Measurements from ENCODE around the gene PRSS21. TPM values are rescaled to one million over a fixed set of nuclear protein-coding genes. Genes with fewer than 3 reads are reported as not detected.

PRSS21 gene
- polyA plus RNA-seq, 1 of the 3 experiments (the other 2 are of a cell fraction), result not detected

DNA sequence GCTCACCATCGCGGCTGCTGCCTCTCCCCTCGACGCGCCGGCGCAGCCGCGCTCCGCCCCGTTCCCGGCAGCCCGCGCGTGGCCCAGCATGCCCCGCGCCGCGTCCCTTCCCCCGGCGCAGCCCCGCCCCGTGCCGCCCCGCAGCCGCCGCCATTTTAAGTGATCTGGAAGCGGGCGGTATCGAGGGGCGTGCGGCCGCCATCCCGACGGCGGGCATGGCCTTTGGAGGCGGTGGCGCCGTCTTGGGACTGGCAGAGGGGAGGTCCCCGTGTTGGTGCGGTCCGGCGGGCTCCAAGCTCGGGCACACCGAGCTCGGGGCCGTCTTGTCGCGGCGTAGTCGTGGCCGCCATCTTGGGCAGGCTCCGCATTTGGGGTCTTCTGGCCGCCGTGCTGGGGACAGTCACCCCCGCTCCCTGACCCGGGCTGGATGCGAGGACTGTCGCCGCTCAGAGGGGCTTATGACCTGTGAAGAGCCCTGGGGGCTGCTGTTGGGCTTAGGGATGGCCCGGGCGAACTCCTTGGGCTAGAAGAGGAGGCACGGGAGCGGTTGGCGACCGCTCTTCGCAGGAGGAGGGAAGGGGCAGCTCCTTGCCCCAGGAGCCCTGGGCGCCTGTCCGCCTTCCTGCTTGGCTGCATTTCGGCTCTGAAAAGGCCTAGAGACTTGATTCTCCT is 39.7 kb upstream of the PRSS21 start, which contains the start of gene ELOB:
TSS of gene ELOB (minus strand) at position 50 of the 672 bp plus-strand sequence. CDS start at position 9, 41 bp downstream.
- Histone ChIP-seq H3K9ac (peak within 1 kb of the TSS; percentile 100), H3K4me2 (peak within 1 kb of the TSS; percentile 97), H3K4me1 (ENCODE audit: control insufficient read depth in 1 of 2, insufficient read depth in 2 of 2, low read depth in 1 of 2, low read length in 1 of 2) (peaks cover 11 to 25% of the 10 kb centered on the region in 2 experiments; a peak in 2 of 4 replicates), H3K27me3 (ENCODE audit: insufficient read depth) (no peaks in the 10 kb centered on the region), H3K4me3 (ENCODE audit: low read depth in 2 of 2, low read length in 1 of 2) (peak within 1 kb of the TSS; percentile 88 to 91), H3K9me3 (no peaks in the 10 kb centered on the region), H3K36me3 (replicated peaks in 1 of 2; ENCODE audit: control insufficient read depth in 1 of 2, insufficient read depth in 2 of 2, low read length in 1 of 2) (peaks cover 8 to 18% of the 10 kb centered on the region in 2 experiments), H3K79me2 (ENCODE audit: insufficient read depth) (peaks cover 47% of the 10 kb centered on the region), H3K9me2 (no peaks in the 10 kb centered on the region), H2AFZ (ENCODE audit: low read depth) (no peak within 1 kb of the TSS; the same call in 1 of the 2 replicates), H3F3A (replicated peaks; ENCODE audit: insufficient read depth) (peaks cover 2% of the 10 kb centered on the region), H4K20me1 (ENCODE audit: insufficient read depth) (peaks cover 14% of the 10 kb centered on the region), H3K27ac (ENCODE audit: low read depth in 2 of 2, low read length in 1 of 2) (peak within 1 kb of the TSS; percentile 94 to 97)
- CTCF ChIA-PET, result interaction anchor here (0.9 to 2.2 kb wide), 4 partner anchors 13 to 91 kb away, joined by 3 to 11 read pairs (median 4); no protein-coding TSS in a partner anchor
- DNase-seq, result peak; percentile 99
- WGBS (ENCODE audit: low lambda C conversion rate), result 0% methylated on average over 19 of the region's 70 CpGs
- POLR2A ChIA-PET, result interaction anchor here (0.5 to 2.1 kb wide), 5 partner anchors 14 to 133 kb away, joined by 3 to 6 read pairs (median 4); no protein-coding TSS in a partner anchor
- TF ChIP-seq, protein P1, sequence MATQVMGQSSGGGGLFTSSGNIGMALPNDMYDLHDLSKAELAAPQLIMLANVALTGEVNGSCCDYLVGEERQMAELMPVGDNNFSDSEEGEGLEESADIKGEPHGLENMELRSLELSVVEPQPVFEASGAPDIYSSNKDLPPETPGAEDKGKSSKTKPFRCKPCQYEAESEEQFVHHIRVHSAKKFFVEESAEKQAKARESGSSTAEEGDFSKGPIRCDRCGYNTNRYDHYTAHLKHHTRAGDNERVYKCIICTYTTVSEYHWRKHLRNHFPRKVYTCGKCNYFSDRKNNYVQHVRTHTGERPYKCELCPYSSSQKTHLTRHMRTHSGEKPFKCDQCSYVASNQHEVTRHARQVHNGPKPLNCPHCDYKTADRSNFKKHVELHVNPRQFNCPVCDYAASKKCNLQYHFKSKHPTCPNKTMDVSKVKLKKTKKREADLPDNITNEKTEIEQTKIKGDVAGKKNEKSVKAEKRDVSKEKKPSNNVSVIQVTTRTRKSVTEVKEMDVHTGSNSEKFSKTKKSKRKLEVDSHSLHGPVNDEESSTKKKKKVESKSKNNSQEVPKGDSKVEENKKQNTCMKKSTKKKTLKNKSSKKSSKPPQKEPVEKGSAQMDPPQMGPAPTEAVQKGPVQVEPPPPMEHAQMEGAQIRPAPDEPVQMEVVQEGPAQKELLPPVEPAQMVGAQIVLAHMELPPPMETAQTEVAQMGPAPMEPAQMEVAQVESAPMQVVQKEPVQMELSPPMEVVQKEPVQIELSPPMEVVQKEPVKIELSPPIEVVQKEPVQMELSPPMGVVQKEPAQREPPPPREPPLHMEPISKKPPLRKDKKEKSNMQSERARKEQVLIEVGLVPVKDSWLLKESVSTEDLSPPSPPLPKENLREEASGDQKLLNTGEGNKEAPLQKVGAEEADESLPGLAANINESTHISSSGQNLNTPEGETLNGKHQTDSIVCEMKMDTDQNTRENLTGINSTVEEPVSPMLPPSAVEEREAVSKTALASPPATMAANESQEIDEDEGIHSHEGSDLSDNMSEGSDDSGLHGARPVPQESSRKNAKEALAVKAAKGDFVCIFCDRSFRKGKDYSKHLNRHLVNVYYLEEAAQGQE (IDR thresholded peaks at IDR 0.05; ENCODE audit: low read depth, low read length), result peak; percentile 51; the same call in 1 of the 2 replicates
- TF ChIP-seq, protein P2, sequence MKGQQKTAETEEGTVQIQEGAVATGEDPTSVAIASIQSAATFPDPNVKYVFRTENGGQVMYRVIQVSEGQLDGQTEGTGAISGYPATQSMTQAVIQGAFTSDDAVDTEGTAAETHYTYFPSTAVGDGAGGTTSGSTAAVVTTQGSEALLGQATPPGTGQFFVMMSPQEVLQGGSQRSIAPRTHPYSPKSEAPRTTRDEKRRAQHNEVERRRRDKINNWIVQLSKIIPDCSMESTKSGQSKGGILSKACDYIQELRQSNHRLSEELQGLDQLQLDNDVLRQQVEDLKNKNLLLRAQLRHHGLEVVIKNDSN (IDR thresholded peaks at IDR 0.05; ENCODE audit: borderline replicate concordance, low read depth), result no peak
- TF ChIP-seq NRF1 (IDR thresholded peaks at IDR 0.05; ENCODE audit: low read depth, low read length) (peak; percentile 74), POLR2AphosphoS5 (IDR thresholded peaks at IDR 0.05; ENCODE audit: low read depth, low read length) (peak; percentile 86), MXI1 (IDR thresholded peaks at IDR 0.05; ENCODE audit: low read depth, low read length) (0 out of 2 replicates have a peak, but pooled peaks have one; percentile 17), ELF1 (IDR thresholded peaks at IDR 0.05) (no peak), RFX5 (IDR thresholded peaks at IDR 0.05; ENCODE audit: low read length) (no peak), RAD21 (IDR thresholded peaks at IDR 0.05; ENCODE audit: low read length) (no peak), GABPA (IDR thresholded peaks at IDR 0.05; ENCODE audit: low read depth) (no peak), EZH2phosphoT487 (IDR thresholded peaks at IDR 0.05; ENCODE audit: borderline replicate concordance, low read depth) (no peak), CHD2 (IDR thresholded peaks at IDR 0.05; ENCODE audit: low read length, partially characterized antibody) (peak; percentile 65), SMC3 (IDR thresholded peaks at IDR 0.05; ENCODE audit: low read depth, low read length) (peak; percentile 6; the same call in 1 of the 2 replicates), MEF2A (IDR thresholded peaks at IDR 0.05; ENCODE audit: borderline replicate concordance, low read depth) (no peak), YY1 (IDR thresholded peaks at IDR 0.05; ENCODE audit: low read depth) (peak; percentile 97), FOXJ3 (CRISPR knock-in tag; IDR thresholded peaks at IDR 0.05) (no peak), TEAD4 (IDR thresholded peaks at IDR 0.05; ENCODE audit: borderline replicate concordance, insufficient read depth) (peak; percentile 77), FOSL2 (IDR thresholded peaks at IDR 0.05; ENCODE audit: borderline replicate concordance, low read depth) (no peak), TAF1 (IDR thresholded peaks at IDR 0.05; ENCODE audit: borderline replicate concordance, low read depth, low read length) (peak; percentile 77; the same call in 1 of the 2 replicates)
- TF ChIP-seq, protein P3, sequence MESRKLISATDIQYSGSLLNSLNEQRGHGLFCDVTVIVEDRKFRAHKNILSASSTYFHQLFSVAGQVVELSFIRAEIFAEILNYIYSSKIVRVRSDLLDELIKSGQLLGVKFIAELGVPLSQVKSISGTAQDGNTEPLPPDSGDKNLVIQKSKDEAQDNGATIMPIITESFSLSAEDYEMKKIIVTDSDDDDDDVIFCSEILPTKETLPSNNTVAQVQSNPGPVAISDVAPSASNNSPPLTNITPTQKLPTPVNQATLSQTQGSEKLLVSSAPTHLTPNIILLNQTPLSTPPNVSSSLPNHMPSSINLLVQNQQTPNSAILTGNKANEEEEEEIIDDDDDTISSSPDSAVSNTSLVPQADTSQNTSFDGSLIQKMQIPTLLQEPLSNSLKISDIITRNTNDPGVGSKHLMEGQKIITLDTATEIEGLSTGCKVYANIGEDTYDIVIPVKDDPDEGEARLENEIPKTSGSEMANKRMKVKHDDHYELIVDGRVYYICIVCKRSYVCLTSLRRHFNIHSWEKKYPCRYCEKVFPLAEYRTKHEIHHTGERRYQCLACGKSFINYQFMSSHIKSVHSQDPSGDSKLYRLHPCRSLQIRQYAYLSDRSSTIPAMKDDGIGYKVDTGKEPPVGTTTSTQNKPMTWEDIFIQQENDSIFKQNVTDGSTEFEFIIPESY (IDR thresholded peaks at IDR 0.05; ENCODE audit: borderline replicate concordance, low read depth), result no peak
- TF ChIP-seq, protein P4, sequence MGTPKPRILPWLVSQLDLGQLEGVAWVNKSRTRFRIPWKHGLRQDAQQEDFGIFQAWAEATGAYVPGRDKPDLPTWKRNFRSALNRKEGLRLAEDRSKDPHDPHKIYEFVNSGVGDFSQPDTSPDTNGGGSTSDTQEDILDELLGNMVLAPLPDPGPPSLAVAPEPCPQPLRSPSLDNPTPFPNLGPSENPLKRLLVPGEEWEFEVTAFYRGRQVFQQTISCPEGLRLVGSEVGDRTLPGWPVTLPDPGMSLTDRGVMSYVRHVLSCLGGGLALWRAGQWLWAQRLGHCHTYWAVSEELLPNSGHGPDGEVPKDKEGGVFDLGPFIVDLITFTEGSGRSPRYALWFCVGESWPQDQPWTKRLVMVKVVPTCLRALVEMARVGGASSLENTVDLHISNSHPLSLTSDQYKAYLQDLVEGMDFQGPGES (IDR thresholded peaks at IDR 0.05; ENCODE audit: low read depth, low read length), result no peak
- TF ChIP-seq, protein P5, sequence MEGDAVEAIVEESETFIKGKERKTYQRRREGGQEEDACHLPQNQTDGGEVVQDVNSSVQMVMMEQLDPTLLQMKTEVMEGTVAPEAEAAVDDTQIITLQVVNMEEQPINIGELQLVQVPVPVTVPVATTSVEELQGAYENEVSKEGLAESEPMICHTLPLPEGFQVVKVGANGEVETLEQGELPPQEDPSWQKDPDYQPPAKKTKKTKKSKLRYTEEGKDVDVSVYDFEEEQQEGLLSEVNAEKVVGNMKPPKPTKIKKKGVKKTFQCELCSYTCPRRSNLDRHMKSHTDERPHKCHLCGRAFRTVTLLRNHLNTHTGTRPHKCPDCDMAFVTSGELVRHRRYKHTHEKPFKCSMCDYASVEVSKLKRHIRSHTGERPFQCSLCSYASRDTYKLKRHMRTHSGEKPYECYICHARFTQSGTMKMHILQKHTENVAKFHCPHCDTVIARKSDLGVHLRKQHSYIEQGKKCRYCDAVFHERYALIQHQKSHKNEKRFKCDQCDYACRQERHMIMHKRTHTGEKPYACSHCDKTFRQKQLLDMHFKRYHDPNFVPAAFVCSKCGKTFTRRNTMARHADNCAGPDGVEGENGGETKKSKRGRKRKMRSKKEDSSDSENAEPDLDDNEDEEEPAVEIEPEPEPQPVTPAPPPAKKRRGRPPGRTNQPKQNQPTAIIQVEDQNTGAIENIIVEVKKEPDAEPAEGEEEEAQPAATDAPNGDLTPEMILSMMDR (IDR thresholded peaks at IDR 0.05), result no peak
- TF ChIP-seq, protein P6, sequence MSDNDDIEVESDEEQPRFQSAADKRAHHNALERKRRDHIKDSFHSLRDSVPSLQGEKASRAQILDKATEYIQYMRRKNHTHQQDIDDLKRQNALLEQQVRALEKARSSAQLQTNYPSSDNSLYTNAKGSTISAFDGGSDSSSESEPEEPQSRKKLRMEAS (IDR thresholded peaks at IDR 0.05; ENCODE audit: low read depth), result 0 out of 2 replicates have a peak, but pooled peaks have one; percentile 28
